ENCODE data around the gene RIPPLY2. TPM values are rescaled to one million over a fixed set of nuclear protein-coding genes. Genes with fewer than 3 reads are reported as not detected.

The RIPPLY2 gene
- total and polyA plus RNA-seq, 2 of the 4 experiments (the other 2 are of a cell fraction) = 0.32 TPM; not detected in 1

GRCh38 chr6:83878902-83879644, 25.9 kb downstream of the RIPPLY2 start:
- peaks cover 15 to 34% of the 10 kb centered on the region in 2 experiments for H3K79me1 ChIP-seq (ENCODE audit: low read depth in 1 of 2, low read length in 2 of 2)
- no peak overlapping the region for H3K14ac ChIP-seq (replicated peaks; ENCODE audit: low read depth, low read length)
- H3K4me1 ChIP-seq (ENCODE audit: control insufficient read depth, insufficient read depth, low read length) = no peaks in the 10 kb centered on the region
- no peak for ATAC-seq (ENCODE audit: low read depth)
- H3K36me3 ChIP-seq (ENCODE audit: control insufficient read depth, insufficient read depth, low read length) = no peaks in the 10 kb centered on the region
- H3K4ac ChIP-seq (ENCODE audit: low read depth, low read length) = no peak overlapping the region
- H3K27ac ChIP-seq (ENCODE audit: insufficient read depth, low read length) = no peak overlapping the region
- H2BK15ac ChIP-seq (ENCODE audit: low read depth, low read length) = no peak overlapping the region
- H4K8ac ChIP-seq (ENCODE audit: low read depth in 2 of 2, low read length in 2 of 2) = no peak overlapping the region
- H4K5ac ChIP-seq (ENCODE audit: low read depth, low read length) = no peak overlapping the region
- no peak for DNase-seq
- peaks cover 4% of the 10 kb centered on the region; the same call in 1 of the 2 replicates for H4K20me1 ChIP-seq (ENCODE audit: insufficient read depth, low read length)
- H3K9ac ChIP-seq (ENCODE audit: low read depth, low read length) = no peak overlapping the region
- intact Hi-C loops (cut with micrococcal nuclease) = no loop called here
- no peak overlapping the region for H3K23ac ChIP-seq (ENCODE audit: low read depth, low read length)
- no peak overlapping the region for H3K18ac ChIP-seq (ENCODE audit: low read depth, low read length)
- H2AFZ ChIP-seq (replicated peaks; ENCODE audit: low read length, poor library complexity) = no peak overlapping the region
- no peak overlapping the region for H2BK20ac ChIP-seq (ENCODE audit: low read depth, low read length)
- no peak overlapping the region for H3K56ac ChIP-seq (ENCODE audit: extremely low read depth, insufficient read depth, low read length)
- TF ChIP-seq, protein P1, sequence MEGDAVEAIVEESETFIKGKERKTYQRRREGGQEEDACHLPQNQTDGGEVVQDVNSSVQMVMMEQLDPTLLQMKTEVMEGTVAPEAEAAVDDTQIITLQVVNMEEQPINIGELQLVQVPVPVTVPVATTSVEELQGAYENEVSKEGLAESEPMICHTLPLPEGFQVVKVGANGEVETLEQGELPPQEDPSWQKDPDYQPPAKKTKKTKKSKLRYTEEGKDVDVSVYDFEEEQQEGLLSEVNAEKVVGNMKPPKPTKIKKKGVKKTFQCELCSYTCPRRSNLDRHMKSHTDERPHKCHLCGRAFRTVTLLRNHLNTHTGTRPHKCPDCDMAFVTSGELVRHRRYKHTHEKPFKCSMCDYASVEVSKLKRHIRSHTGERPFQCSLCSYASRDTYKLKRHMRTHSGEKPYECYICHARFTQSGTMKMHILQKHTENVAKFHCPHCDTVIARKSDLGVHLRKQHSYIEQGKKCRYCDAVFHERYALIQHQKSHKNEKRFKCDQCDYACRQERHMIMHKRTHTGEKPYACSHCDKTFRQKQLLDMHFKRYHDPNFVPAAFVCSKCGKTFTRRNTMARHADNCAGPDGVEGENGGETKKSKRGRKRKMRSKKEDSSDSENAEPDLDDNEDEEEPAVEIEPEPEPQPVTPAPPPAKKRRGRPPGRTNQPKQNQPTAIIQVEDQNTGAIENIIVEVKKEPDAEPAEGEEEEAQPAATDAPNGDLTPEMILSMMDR (conservative IDR thresholded peaks at IDR 0.05; ENCODE audit: low read depth, low read length) = no peak
- no peak for TF ChIP-seq BHLHE40 (IDR thresholded peaks at IDR 0.05; ENCODE audit: low read depth, low read length)
- TF ChIP-seq SMC3 (IDR thresholded peaks at IDR 0.05; ENCODE audit: low read depth, low read length) = no peak
- TF ChIP-seq MAFK (IDR thresholded peaks at IDR 0.05; ENCODE audit: low read depth, low read length) = no peak
- no peak for TF ChIP-seq CHD1 (IDR thresholded peaks at IDR 0.05; ENCODE audit: low read depth, low read length)
- TF ChIP-seq, protein P2, sequence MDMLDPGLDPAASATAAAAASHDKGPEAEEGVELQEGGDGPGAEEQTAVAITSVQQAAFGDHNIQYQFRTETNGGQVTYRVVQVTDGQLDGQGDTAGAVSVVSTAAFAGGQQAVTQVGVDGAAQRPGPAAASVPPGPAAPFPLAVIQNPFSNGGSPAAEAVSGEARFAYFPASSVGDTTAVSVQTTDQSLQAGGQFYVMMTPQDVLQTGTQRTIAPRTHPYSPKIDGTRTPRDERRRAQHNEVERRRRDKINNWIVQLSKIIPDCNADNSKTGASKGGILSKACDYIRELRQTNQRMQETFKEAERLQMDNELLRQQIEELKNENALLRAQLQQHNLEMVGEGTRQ (IDR thresholded peaks at IDR 0.05; ENCODE audit: low read depth, low read length) = no peak
- TF ChIP-seq POLR2A (IDR thresholded peaks at IDR 0.05; ENCODE audit: low read depth, low read length) = no peak
- TF ChIP-seq MXI1 (IDR thresholded peaks at IDR 0.05; ENCODE audit: borderline replicate concordance, low read depth, low read length) = no peak
- no peak for TF ChIP-seq RCOR1 (IDR thresholded peaks at IDR 0.05; ENCODE audit: insufficient replicate concordance, low read length)
- TF ChIP-seq ELK1 (IDR thresholded peaks at IDR 0.05; ENCODE audit: borderline replicate concordance, low read depth, low read length) = no peak
- no peak for TF ChIP-seq FOS (IDR thresholded peaks at IDR 0.05; ENCODE audit: low read depth, low read length)
- H3K27me3 ChIP-seq (ENCODE audit: control insufficient read depth, insufficient read depth, low read length) = no peaks in the 10 kb centered on the region
- no peaks in the 10 kb centered on the region for H3K9me3 ChIP-seq (ENCODE audit: control insufficient read depth, insufficient read depth, low read length)
- ChIA-PET POLR2A (ENCODE audit: unreplicated experiment) (no interaction called here), CTCF (no interaction called here)
- no TSS peak for BruUV-seq (replicated peaks)
- no CpG with 5 or more reads among the region's 4 CpGs for WGBS, 2 experiments (ENCODE audit: extremely low coverage in 2 of 2, insufficient read length in 1 of 2)
- no peak overlapping the region for H4K91ac ChIP-seq (ENCODE audit: insufficient read depth, low read depth, low read length)
- H2AK9ac ChIP-seq (replicated peaks; ENCODE audit: low read depth, low read length, poor library complexity) = no peak overlapping the region
- H2BK5ac ChIP-seq (ENCODE audit: low read depth, low read length, poor library complexity, severe bottlenecking) = no peak overlapping the region
- no peak overlapping the region for H3K4me2 ChIP-seq (ENCODE audit: low read depth, low read length)
- no peak overlapping the region for H2AK5ac ChIP-seq (ENCODE audit: low read depth, low read length)
- H3K9me1 ChIP-seq (ENCODE audit: insufficient read depth, low read length) = no peaks in the 10 kb centered on the region
- no peak overlapping the region for H2BK120ac ChIP-seq (ENCODE audit: low read depth, low read length)
- dilution Hi-C loops (cut with HindIII; ENCODE audit: low sequenced_read_pairs, unreplicated experiment) = no loop called here
- in situ Hi-C loops (cut with MboI; ENCODE audit: low sequenced_read_pairs) = loop anchor here (25.0 kb wide), 1 partner anchor 1433 kb away; no protein-coding TSS in a partner anchor
- no peak overlapping the region for H3K4me3 ChIP-seq (ENCODE audit: insufficient read depth, low read depth, low read length)
